HUES6 (cell line): Measurements from ENCODE around the gene ABCC8.

Experiments
- H3K27ac ChIP-seq: 2 replicates; pipeline ENCODE4 v1.7.0; 2013; ENCODE audit warnings: low read depth, mild to moderate bottlenecking, low read length, inconsistent platforms
- H3K27me3 ChIP-seq: 2 replicates; pipeline ENCODE4 v1.6.1; 2013; ENCODE audit warnings: low read length; ENCODE audit not compliant: control insufficient read depth, insufficient read depth
- H3K36me3 ChIP-seq: 2 replicates; pipeline ENCODE4 v1.6.1; 2013; ENCODE audit warnings: low read length; ENCODE audit not compliant: control insufficient read depth, insufficient read depth
- H3K4me1 ChIP-seq: 2 replicates; pipeline ENCODE4 v1.6.1; 2013; ENCODE audit warnings: low read length; ENCODE audit not compliant: control insufficient read depth, insufficient read depth
- H3K4me3 ChIP-seq: 2 replicates; pipeline ENCODE4 v1.5.1; 2013; ENCODE audit warnings: low read depth, low read length
- H3K9ac ChIP-seq: one replicate; pipeline ENCODE4 v1.6.1; 2013; ENCODE audit warnings: mild to moderate bottlenecking, low read length
- H3K9me3 ChIP-seq: 2 replicates; pipeline ENCODE4 v1.6.1; 2013; ENCODE audit warnings: low read depth, low read length; ENCODE audit not compliant: control insufficient read depth, insufficient read depth

Gene ABCC8

DNA sequence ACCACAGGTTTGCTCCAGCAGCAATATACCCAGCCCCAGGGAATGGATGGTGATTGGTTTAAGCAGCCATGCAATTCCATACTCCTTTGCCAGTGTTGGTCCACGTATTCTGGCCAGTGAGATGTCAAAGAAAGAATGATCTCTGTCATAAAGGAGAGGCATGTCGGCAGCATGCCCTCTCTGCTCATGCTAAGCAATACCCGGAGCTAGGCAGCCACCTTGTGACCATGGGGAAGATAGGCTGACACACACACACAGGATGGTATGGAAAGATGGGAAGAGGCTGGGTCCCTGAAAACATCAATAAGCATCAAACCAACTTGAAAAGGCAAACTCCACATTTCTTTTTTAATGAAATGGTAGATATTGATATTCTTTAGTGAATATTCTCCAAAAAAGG lies 5.1 kb downstream of the ABCC8 start:
- peaks cover 45% of the 10 kb centered on the region for H3K27me3 ChIP-seq
- no peak overlapping the region for H3K27ac ChIP-seq
- no peak overlapping the region for H3K9ac ChIP-seq
- H3K36me3 ChIP-seq, result no peaks in the 10 kb centered on the region
- H3K4me3 ChIP-seq, result no peak overlapping the region
- no peaks in the 10 kb centered on the region for H3K4me1 ChIP-seq
- no peaks in the 10 kb centered on the region for H3K9me3 ChIP-seq

DNA sequence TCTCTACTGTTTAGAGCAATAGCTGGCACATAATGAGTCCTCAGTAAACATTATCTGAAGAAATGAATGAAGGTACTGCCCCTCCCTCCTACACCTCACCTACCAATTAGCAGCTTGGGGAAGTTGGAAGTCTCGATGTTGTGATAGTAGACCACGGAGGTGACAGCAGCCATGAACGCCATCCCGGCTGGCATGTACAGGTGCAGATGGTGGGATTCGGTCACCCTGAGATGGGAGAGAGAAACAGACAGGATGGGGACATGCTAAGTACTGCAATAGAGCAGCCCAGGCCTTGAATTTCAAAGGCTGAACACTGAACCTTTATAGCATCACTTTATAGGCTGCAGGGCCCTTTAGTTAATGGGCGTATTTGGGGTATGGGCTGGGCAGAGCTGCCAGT lies 6.6 kb downstream of the ABCC8 start:
- Histone ChIP-seq H3K4me1 (no peaks in the 10 kb centered on the region), H3K9me3 (no peaks in the 10 kb centered on the region), H3K36me3 (no peaks in the 10 kb centered on the region), H3K9ac (no peak overlapping the region), H3K27ac (no peak overlapping the region), H3K27me3 (peaks cover 35% of the 10 kb centered on the region), H3K4me3 (no peak overlapping the region)

DNA sequence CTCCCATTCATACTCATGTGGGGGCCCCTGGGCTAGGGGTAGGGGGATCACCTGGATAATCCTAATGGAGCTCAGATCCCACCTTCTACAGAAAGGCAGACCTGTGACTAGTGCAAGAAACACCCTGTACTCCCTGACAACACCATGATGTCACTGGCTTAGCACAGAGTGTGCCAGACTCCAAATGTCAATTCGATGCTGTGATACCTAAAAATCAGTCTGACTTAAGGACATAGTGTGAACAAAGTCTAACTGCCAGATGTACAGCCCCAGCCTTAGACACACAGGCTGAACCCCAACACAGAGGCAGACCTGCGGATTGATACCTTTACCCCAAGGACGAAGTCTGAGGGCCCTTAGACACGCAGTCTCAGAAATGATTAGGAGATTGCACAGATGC lies 8.5 kb downstream of the ABCC8 start:
- Histone ChIP-seq H3K4me1 (no peaks in the 10 kb centered on the region), H3K4me3 (no peak overlapping the region), H3K9ac (no peak overlapping the region), H3K27me3 (peaks cover 17% of the 10 kb centered on the region; the same call in 1 of the 2 replicates), H3K36me3 (no peaks in the 10 kb centered on the region), H3K27ac (no peak overlapping the region), H3K9me3 (no peaks in the 10 kb centered on the region)

DNA sequence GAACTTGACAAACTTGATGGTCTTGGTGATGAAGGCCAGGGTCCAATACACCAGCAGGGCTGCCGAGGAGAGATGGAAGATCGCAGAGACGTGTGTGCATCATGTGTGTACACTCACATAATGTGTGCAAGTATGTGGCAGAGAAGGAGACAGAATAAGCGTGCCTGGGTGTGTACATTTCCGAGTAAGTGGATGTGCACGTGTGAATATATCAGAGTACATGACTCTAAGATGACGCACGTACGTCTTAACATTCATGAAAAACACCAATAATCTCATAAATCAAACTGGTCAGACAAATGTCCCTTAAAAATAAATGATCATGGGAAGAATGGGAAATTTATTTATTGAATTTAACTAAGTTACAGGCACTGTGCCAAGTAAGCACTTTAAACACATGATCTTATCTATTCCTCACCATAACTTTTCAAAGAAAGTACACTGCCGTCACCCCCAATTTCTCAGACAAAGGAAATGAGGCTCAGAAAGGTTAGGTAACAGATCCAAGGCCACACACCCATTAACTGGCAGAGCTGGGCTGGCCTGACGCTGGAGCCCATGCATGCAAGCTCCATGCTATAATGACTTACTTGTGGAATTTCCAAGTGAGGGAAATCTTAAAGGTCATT lies 13.0 kb downstream of the ABCC8 start:
- Histone ChIP-seq H3K36me3 (no peaks in the 10 kb centered on the region), H3K4me1 (no peaks in the 10 kb centered on the region), H3K27me3 (peaks cover 6% of the 10 kb centered on the region; the same call in 1 of the 2 replicates), H3K9me3 (no peaks in the 10 kb centered on the region), H3K9ac (no peak overlapping the region), H3K4me3 (no peak overlapping the region), H3K27ac (no peak overlapping the region)

DNA sequence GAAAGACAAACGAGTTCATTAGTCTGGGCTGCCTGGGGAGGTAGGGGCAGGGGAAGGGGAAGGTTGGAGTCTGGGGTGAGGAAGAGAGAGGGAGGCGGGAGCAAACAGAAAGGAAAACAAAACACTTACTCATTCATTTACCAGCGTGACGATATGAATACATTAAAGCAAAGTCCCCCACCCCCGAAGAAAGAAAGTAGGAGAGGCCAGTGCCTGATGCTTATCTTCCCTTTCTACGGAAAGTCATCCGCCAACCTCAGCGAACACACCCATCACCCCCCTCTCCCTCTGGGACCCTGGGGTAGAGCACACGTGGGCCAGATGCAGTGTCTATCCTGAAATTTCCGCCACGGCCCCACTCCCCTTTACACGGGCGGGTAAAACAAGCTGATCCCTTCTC lies 13.7 kb downstream of the ABCC8 start:
- Histone ChIP-seq H3K36me3 (no peaks in the 10 kb centered on the region), H3K4me3 (no peak overlapping the region), H3K27me3 (peaks cover 6% of the 10 kb centered on the region; the same call in 1 of the 2 replicates), H3K9me3 (no peaks in the 10 kb centered on the region), H3K9ac (no peak overlapping the region), H3K27ac (no peak overlapping the region), H3K4me1 (peaks cover 5% of the 10 kb centered on the region; the same call in 1 of the 2 replicates)

DNA sequence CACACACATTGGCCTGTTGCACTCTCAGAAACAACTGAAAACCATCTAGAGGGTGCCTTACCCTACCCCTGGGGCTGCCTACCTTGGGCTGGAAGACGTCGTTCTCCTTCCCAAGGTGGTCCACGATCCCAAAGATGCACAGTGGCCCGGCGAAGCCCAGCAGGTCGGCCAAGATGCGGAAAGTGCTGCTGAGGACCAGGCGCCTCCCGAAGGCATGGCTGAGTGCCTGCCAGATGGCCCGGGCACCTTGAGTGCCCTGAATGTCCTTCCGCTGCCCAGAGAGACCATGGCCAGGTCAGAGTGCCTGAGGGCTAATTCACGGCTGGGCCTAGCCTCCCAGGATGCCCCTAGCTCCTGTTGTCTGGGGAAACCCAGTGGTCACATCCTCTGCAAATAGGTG lies 16.2 kb downstream of the ABCC8 start:
- Histone ChIP-seq H3K36me3 (no peaks in the 10 kb centered on the region), H3K9ac (no peak overlapping the region), H3K27me3 (peaks cover 7% of the 10 kb centered on the region; the same call in 1 of the 2 replicates), H3K4me3 (no peak overlapping the region), H3K27ac (no peak overlapping the region), H3K4me1 (peaks cover 14% of the 10 kb centered on the region), H3K9me3 (no peaks in the 10 kb centered on the region)

DNA sequence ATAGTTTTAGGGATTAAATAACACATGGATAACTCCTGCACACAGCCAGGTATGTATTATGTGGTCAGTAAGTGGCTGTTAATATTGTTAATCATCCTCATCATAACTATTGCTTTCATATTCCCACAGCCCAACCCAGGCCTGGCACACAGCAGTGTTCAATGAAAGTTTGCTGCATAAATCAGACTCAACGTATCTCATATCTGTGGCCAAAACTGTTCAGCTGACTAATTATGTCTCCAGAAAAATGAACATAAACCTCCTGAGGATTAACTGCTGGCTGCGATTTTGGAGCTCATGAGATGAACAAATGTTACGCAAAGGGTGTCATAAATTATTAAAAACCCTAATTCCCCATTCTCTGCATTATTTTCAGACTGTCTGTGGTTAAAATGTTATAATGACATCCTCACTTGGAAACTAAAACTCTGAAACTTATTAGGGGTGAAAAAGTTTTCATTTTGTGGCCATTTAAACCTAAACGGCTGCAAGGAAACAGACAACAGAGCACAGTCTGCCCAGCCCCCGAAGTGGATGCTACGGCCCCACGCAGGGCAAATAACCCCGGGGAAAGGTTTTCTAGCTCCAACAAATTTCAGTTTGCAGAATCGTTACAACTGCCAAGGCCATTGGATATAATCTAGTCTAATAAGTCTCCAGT lies 17.3 kb downstream of the ABCC8 start:
- Histone ChIP-seq H3K27me3 (0 out of 2 replicates have a peak, but pooled peaks cover 4% of the 10 kb centered on the region), H3K4me1 (peaks cover 14% of the 10 kb centered on the region)

DNA sequence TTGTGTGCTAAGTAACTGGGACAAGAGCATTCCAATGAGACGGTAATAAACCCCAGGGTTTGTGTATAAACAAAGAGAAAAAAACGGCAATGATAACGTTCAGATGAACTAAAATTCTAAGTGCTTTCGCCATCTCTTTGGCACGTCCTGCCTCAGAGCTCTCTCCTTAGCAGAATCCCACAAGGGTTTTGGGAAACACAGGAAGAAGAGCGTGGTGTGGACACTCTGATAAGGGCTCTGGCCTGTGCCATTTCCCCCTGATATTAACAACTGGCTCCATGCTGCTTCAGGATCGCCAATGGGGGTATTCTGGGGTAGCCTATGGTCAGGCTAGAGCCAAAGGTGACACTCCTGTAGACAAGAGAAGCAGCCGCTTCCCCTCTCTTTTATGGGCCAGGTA lies 18.4 kb downstream of the ABCC8 start:
- Histone ChIP-seq H3K9ac (no peak overlapping the region), H3K9me3 (no peaks in the 10 kb centered on the region), H3K4me3 (no peak overlapping the region), H3K27ac (no peak overlapping the region), H3K27me3 (0 out of 2 replicates have a peak, but pooled peaks cover 4% of the 10 kb centered on the region), H3K36me3 (no peaks in the 10 kb centered on the region), H3K4me1 (peaks cover 14% of the 10 kb centered on the region)

More for the DNA sequence above, 17.3 kb downstream of the ABCC8 start:
- Histone ChIP-seq H3K27ac (no peak overlapping the region), H3K36me3 (no peaks in the 10 kb centered on the region), H3K4me3 (no peak overlapping the region), H3K9ac (no peak overlapping the region), H3K9me3 (no peaks in the 10 kb centered on the region)

DNA sequence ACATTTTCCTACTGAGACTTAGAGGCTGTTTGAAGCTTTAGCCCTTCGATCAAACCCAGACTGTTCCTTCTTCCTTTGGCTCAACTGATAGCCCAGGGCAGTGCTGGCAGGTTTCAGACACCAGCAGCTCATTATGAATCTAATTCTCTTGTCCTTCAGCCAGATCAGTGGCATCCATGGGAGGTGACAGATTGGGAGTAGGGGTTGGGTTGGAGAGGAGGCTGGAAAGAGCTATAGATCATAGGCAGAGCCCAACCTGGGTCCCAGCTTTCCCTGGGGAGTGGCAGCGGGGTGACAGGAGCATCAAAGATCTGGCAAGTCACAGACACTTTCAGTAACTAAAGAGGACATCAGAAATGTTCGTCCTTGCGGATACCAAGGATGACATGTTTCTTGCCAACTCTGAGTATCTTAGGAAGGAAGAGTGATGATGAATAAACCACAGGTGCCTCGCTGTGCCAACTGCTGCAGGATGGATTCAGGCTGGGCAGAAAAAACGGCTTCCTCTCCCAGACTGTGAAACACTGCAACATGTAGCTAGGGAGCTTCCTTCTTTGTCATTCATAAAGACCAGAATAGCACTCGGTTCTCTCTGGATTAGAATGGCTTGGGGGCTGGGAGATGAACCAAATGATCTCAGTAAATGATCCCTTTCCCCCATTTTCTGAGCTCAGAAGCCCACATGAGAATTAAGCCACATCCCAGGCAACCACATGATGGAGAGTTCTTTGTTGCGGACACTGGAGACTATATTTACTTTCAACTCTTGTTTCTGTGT lies 19.1 kb downstream of the ABCC8 start:
- Histone ChIP-seq H3K4me3 (no peak overlapping the region), H3K9me3 (no peaks in the 10 kb centered on the region), H3K36me3 (no peaks in the 10 kb centered on the region), H3K27ac (no peak overlapping the region), H3K9ac (no peak overlapping the region), H3K27me3 (0 out of 2 replicates have a peak, but pooled peaks cover 4% of the 10 kb centered on the region), H3K4me1 (peaks cover 14% of the 10 kb centered on the region)

DNA sequence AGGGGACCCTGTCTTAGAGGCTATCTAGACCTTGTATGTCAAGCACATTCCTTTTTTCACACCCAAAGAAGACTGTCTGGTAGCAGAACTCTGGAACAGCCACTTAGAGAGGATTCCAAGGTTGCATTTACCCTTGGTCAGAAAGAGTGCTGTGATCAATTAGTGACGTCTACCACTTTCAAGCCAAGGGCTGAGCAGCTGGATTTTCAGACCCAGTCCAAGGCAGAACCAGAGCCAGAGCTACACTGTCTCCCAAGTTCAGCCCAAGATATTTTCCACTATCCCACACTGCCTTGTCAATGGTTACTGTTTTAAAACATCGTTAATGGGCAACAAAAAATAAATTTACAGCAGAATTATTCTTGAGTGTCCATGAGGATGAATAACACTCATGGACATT lies 24.0 kb downstream of the ABCC8 start:
- Histone ChIP-seq H3K36me3 (no peaks in the 10 kb centered on the region), H3K27ac (no peak overlapping the region), H3K9me3 (peaks cover 6% of the 10 kb centered on the region; the same call in 1 of the 2 replicates), H3K9ac (no peak overlapping the region), H3K4me3 (no peak overlapping the region), H3K27me3 (0 out of 2 replicates have a peak, but pooled peaks cover 4% of the 10 kb centered on the region), H3K4me1 (peaks cover 6% of the 10 kb centered on the region)

DNA sequence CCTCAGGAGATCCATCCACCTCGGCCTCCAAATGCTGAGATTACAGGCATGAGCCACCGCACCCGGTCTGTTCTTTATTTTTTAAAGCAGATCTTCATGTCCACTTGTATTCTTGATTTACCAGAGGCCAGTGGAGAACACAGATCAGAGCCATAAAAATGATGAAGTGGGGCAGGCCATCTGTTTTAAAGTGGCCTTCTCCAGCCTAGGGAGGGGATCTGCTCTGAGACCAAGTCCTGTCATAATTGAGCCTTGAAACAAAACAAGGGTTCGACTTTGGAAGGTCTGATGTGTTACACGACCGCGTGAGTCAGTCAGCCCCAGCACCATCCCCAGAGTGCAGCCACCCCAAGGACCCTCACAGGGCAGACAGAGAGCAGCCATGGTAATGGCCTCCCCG lies 27.5 kb downstream of the ABCC8 start:
- Histone ChIP-seq H3K27ac (no peak overlapping the region), H3K4me3 (no peak overlapping the region), H3K36me3 (no peaks in the 10 kb centered on the region), H3K9ac (no peak overlapping the region), H3K9me3 (peaks cover 6% of the 10 kb centered on the region; the same call in 1 of the 2 replicates), H3K4me1 (no peaks in the 10 kb centered on the region), H3K27me3 (no peaks in the 10 kb centered on the region; the same call in 1 of the 2 replicates)
